H9 (cell line): ENCODE data around the gene MYCN. TPM values are rescaled to one million over a fixed set of nuclear protein-coding genes. Genes with fewer than 3 reads are reported as not detected.

Experiments used
- DNase-seq: peaks from one replicate; pipeline ENCODE4 v3.0.0-alpha.2; 2017
- H2AFZ ChIP-seq: one replicate; pipeline ENCODE4 v1.6.1; 2013; ENCODE audit warnings: mild to moderate bottlenecking, low read length, control low read depth, moderate library complexity
- H2AK5ac ChIP-seq: 2 replicates; pipeline ENCODE4 v1.6.1; 2013; ENCODE audit warnings: low read length, control low read depth, mixed read lengths; ENCODE audit not compliant: insufficient read length
- H2BK120ac ChIP-seq: one replicate; pipeline ENCODE4 v1.6.1; 2013; ENCODE audit warnings: low read depth, mild to moderate bottlenecking, low read length, control low read depth, inconsistent platforms; ENCODE audit not compliant: poor library complexity, severe bottlenecking
- H2BK12ac ChIP-seq: 2 replicates; pipeline ENCODE4 v1.6.1; 2013; ENCODE audit warnings: low read length, control low read depth, mixed read lengths, low read depth; ENCODE audit not compliant: insufficient read length
- H2BK15ac ChIP-seq: 2 replicates; pipeline ENCODE4 v1.6.1; 2013; ENCODE audit warnings: low read depth, low read length, control low read depth
- H2BK20ac ChIP-seq: one replicate; pipeline ENCODE4 v1.6.1; 2013; ENCODE audit warnings: low read depth, mild to moderate bottlenecking, low read length, control low read depth, inconsistent platforms; ENCODE audit not compliant: poor library complexity, severe bottlenecking
- H2BK5ac ChIP-seq: 2 replicates; pipeline ENCODE4 v1.6.1; 2013; ENCODE audit warnings: low read length, control low read depth, mixed read lengths; ENCODE audit not compliant: insufficient read length
- H3K14ac ChIP-seq: 2 replicates; pipeline ENCODE4 v1.6.1; 2013; ENCODE audit warnings: low read length, control low read depth; ENCODE audit not compliant: insufficient read depth
- H3K18ac ChIP-seq: 2 replicates; pipeline ENCODE4 v1.6.1; 2013; ENCODE audit warnings: low read depth, mild to moderate bottlenecking, mixed read lengths, low read length, control low read depth; ENCODE audit not compliant: insufficient read length
- H3K23ac ChIP-seq: 2 replicates; pipeline ENCODE4 v1.6.1; 2013; ENCODE audit warnings: low read length, control low read depth, mixed read lengths, low read depth; ENCODE audit not compliant: insufficient read length
- H3K23me2 ChIP-seq: 2 replicates; pipeline ENCODE4 v1.6.1; 2013; ENCODE audit warnings: low read depth, mild to moderate bottlenecking, mixed read lengths, low read length, control low read depth; ENCODE audit not compliant: insufficient read length, poor library complexity, severe bottlenecking
- H3K27ac ChIP-seq: 2 replicates; pipeline ENCODE4 v1.5.1; 2013; ENCODE audit warnings: low read length, control low read depth, mixed read lengths, low read depth; ENCODE audit not compliant: insufficient read length
- H3K27me3 ChIP-seq: 2 replicates; pipeline ENCODE4 v1.6.1; 2013; ENCODE audit warnings: low read length, control low read depth, inconsistent platforms; ENCODE audit not compliant: insufficient read depth
- H3K4ac ChIP-seq: 2 replicates; pipeline ENCODE4 v1.6.1; 2013; ENCODE audit warnings: low read depth, mild to moderate bottlenecking, control low read depth, inconsistent platforms, low read length, moderate library complexity
- H3K4me1 ChIP-seq: 2 replicates; pipeline ENCODE4 v1.6.1; 2013; ENCODE audit warnings: low read length, control low read depth, inconsistent platforms; ENCODE audit not compliant: insufficient read depth
- H3K4me2 ChIP-seq: 2 replicates; pipeline ENCODE4 v1.6.1; 2013; ENCODE audit warnings: low read length, control low read depth, mixed read lengths; ENCODE audit not compliant: insufficient read length, insufficient read depth
- H3K56ac ChIP-seq: 2 replicates; pipeline ENCODE4 v1.6.1; 2013; ENCODE audit warnings: low read depth, mild to moderate bottlenecking, mixed read lengths, low read length, control low read depth; ENCODE audit not compliant: insufficient read length
- H3K79me1 ChIP-seq: 2 replicates; pipeline ENCODE4 v1.6.1; 2013; ENCODE audit warnings: low read depth, mild to moderate bottlenecking, moderate library complexity, low read length, control low read depth, inconsistent platforms; ENCODE audit not compliant: insufficient read depth, poor library complexity, severe bottlenecking
- H3K79me2 ChIP-seq: 2 replicates; pipeline ENCODE4 v1.6.1; 2013; ENCODE audit warnings: low read length, control low read depth, inconsistent platforms; ENCODE audit not compliant: insufficient read depth
- H3K9ac ChIP-seq: 2 replicates; pipeline ENCODE4 v1.6.1; 2013; ENCODE audit warnings: low read length, control low read depth, mixed read lengths; ENCODE audit not compliant: insufficient read length; ENCODE audit errors: extremely low read depth
- H3K9me3 ChIP-seq: one replicate; pipeline ENCODE4 v1.6.1; 2013; ENCODE audit warnings: low read depth, low read length, inconsistent platforms; ENCODE audit not compliant: control insufficient read depth
- H3T11ph ChIP-seq: one replicate; pipeline ENCODE4 v1.6.1; 2013; ENCODE audit warnings: mild to moderate bottlenecking, low read length, control low read depth, inconsistent platforms
- H4K20me1 ChIP-seq: one replicate; pipeline ENCODE4 v1.6.1; 2013; ENCODE audit not compliant: control insufficient read depth, insufficient read length, insufficient read depth
- H4K5ac ChIP-seq: 2 replicates; pipeline ENCODE4 v1.6.1; 2013; ENCODE audit warnings: low read depth, mild to moderate bottlenecking, mixed read lengths, low read length, control low read depth; ENCODE audit not compliant: insufficient read length
- H4K8ac ChIP-seq: replicated peaks from 2 replicates; pipeline ENCODE4 v1.6.1; 2013; ENCODE audit warnings: low read length, control low read depth, mixed read lengths, low read depth; ENCODE audit not compliant: insufficient read length
- H4K91ac ChIP-seq: 2 replicates; pipeline ENCODE4 v1.6.1; 2013; ENCODE audit warnings: low read depth, mild to moderate bottlenecking, moderate library complexity, mixed read lengths, low read length, control low read depth; ENCODE audit not compliant: insufficient read length
- H3K27ac Mint-ChIP-seq, 3 experiments: 2 replicates in 2 of 3; 3 replicates in 1 of 3; pipeline ENCODE4 v1.8.0; 2020 to 2021; ENCODE audit warnings: mixed read lengths in 3 of 3, mild to moderate bottlenecking in 1 of 3, moderate library complexity in 1 of 3
- H3K27me3 Mint-ChIP-seq: 2 replicates; pipeline ENCODE4 v1.8.0; 2021; ENCODE audit warnings: low read depth, mild to moderate bottlenecking, moderate library complexity, mixed read lengths
- H3K36me3 Mint-ChIP-seq, 3 experiments: 2 replicates in 2 of 3; 3 replicates in 1 of 3; pipeline ENCODE4 v1.8.0; 2020 to 2021; ENCODE audit warnings: low read depth in 3 of 3, mixed read lengths in 3 of 3; ENCODE audit not compliant: insufficient read depth in 1 of 3
- H3K4me1 Mint-ChIP-seq, 2 experiments: 2 replicates each; pipeline ENCODE4 v1.8.0; 2020; ENCODE audit warnings: mixed read lengths in 2 of 2
- H3K4me3 Mint-ChIP-seq, 2 experiments: 2 replicates in 1 of 2; 3 replicates in 1 of 2; pipeline ENCODE4 v1.8.0; 2020 to 2021; ENCODE audit warnings: mild to moderate bottlenecking in 2 of 2, mixed read lengths in 2 of 2, moderate library complexity in 1 of 2
- H3K9me3 Mint-ChIP-seq, 2 experiments: 2 replicates in 1 of 2; 3 replicates in 1 of 2; pipeline ENCODE4 v1.8.0; 2020; ENCODE audit warnings: mild to moderate bottlenecking in 2 of 2, mixed read lengths in 2 of 2, moderate library complexity in 1 of 2
- WGBS: extraction: QIAGEN DNeasy Blood & Tissue Kit; methylation state at CpG from one replicate; pipeline ENCODE4 v1.1.7; 2013; ENCODE audit warnings: missing lambda C conversion rate, low lambda C conversion rate, mixed read lengths; ENCODE audit not compliant: insufficient read length; ENCODE audit errors: extremely low coverage; 5-methylcytosine and 5-hydroxymethylcytosine counted together
- total RNA-seq: library from RNA; stranded (reverse); gene quantifications from 2 replicates; pipeline ENCODE4 v1.2.1, GENCODE V29; 2021
- TF ChIP-seq, protein P1 (sequence below): fragments of 200-600 bp; sonication (generic); conservative IDR thresholded peaks from 3 replicates; pipeline ENCODE4 v1.8.0; 2021; ENCODE audit warnings: antibody characterized with exemption, mild to moderate bottlenecking

The MYCN gene
- total RNA-seq, 1 experiment from 2014 or later: 100.0 TPM

GRCh38 chr2:15923597-15923996 lies 16.8 kb upstream of the MYCN start:
- Mint-ChIP-seq H3K4me3 (no peak overlapping the region), H3K4me1 (peaks cover 12 to 13% of the 10 kb centered on the region in 2 experiments), H3K9me3 (no peaks in the 10 kb centered on the region), H3K27me3 (peaks cover 5% of the 10 kb centered on the region), H3K27ac (no peak overlapping the region), H3K36me3 (no peaks in the 10 kb centered on the region)
- Histone ChIP-seq H3K27ac (no peak overlapping the region), H3K4me2 (no peak overlapping the region), H4K8ac (no peak overlapping the region), H2AFZ (no peak overlapping the region), H4K20me1 (no peaks in the 10 kb centered on the region), H3K79me2 (no peaks in the 10 kb centered on the region), H3K9ac (no peak overlapping the region), H2BK12ac (no peak overlapping the region), H2BK15ac (no peak overlapping the region), H3T11ph (no peak overlapping the region), H3K4ac (no peak overlapping the region), H2BK120ac (no peak overlapping the region), H3K9me3 (no peaks in the 10 kb centered on the region), H2AK5ac (no peak overlapping the region), H3K79me1 (no peaks in the 10 kb centered on the region), H3K23me2 (no peaks in the 10 kb centered on the region), H2BK5ac (no peak overlapping the region), H3K18ac (no peak overlapping the region), H2BK20ac (no peak overlapping the region), H3K27me3 (no peaks in the 10 kb centered on the region), H3K14ac (no peak overlapping the region), H3K23ac (no peak overlapping the region), H3K56ac (no peak overlapping the region), H4K91ac (no peak overlapping the region), H3K4me1 (no peaks in the 10 kb centered on the region), H4K5ac (no peak overlapping the region)
- TF ChIP-seq, protein P1, sequence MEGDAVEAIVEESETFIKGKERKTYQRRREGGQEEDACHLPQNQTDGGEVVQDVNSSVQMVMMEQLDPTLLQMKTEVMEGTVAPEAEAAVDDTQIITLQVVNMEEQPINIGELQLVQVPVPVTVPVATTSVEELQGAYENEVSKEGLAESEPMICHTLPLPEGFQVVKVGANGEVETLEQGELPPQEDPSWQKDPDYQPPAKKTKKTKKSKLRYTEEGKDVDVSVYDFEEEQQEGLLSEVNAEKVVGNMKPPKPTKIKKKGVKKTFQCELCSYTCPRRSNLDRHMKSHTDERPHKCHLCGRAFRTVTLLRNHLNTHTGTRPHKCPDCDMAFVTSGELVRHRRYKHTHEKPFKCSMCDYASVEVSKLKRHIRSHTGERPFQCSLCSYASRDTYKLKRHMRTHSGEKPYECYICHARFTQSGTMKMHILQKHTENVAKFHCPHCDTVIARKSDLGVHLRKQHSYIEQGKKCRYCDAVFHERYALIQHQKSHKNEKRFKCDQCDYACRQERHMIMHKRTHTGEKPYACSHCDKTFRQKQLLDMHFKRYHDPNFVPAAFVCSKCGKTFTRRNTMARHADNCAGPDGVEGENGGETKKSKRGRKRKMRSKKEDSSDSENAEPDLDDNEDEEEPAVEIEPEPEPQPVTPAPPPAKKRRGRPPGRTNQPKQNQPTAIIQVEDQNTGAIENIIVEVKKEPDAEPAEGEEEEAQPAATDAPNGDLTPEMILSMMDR: no peak
- no peak for DNase-seq
- no CpG with 5 or more reads among the region's 4 CpGs for WGBS
